ENCODE results near the gene THSD4.

THSD4 gene

DNA sequence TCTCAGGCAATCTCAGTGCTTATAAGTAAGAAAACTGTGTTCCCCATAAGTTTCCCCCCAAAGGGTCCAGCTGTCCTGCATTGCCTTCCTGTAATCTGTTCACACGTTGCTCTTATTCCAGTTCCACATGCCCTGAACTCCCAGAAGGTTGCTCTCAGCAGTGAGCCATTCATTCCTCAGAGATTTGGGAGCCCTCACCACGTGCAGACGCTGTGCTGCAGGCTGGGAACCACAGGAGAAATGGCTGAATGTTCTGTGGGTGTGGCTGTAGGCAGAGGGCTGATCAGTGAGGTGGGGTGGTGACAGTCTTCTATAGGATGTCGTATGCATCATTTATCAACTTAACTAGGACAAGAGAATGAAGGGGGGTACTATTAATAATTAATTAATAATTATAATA, 3.3 kb upstream of the THSD4 start:
- H3K4me1 ChIP-seq (ENCODE audit: control insufficient read depth, insufficient read depth, low read length, poor library complexity, severe bottlenecking): peaks cover 34% of the 10 kb centered on the region
- H3K36me3 ChIP-seq (ENCODE audit: control insufficient read depth, insufficient read depth, low read length): no peaks in the 10 kb centered on the region
- no peak overlapping the region for H3K27ac ChIP-seq (ENCODE audit: low read depth, low read length, severe bottlenecking)
- H3K4me3 ChIP-seq (ENCODE audit: extremely low read depth, insufficient read depth, low read length, poor library complexity, severe bottlenecking): no peak overlapping the region
- no peaks in the 10 kb centered on the region for H3K9me3 ChIP-seq (ENCODE audit: control insufficient read depth, low read length)
- 40 to 89% methylated on average over 1 of the region's 4 CpGs for WGBS, 2 experiments (ENCODE audit: insufficient coverage in 2 of 2)

GRCh38 chr15:71112429-71112828, 2.8 kb upstream of the THSD4 start:
- no peak overlapping the region for H3K27ac ChIP-seq (ENCODE audit: low read depth, low read length, severe bottlenecking)
- 100% methylated on average over 1 of the region's 2 CpGs for WGBS, 2 experiments (ENCODE audit: insufficient coverage in 2 of 2)

GRCh38 chr15:71114066-71114680, 1.1 kb upstream of the THSD4 start:
- Histone ChIP-seq H3K4me3 (ENCODE audit: extremely low read depth, insufficient read depth, low read length, poor library complexity, severe bottlenecking) (peak overlapping the region; percentile 29), H3K27ac (ENCODE audit: low read depth, low read length, severe bottlenecking) (no peak overlapping the region), H3K9me3 (ENCODE audit: control insufficient read depth, low read length) (no peaks in the 10 kb centered on the region), H3K36me3 (ENCODE audit: control insufficient read depth, insufficient read depth, low read length) (no peaks in the 10 kb centered on the region), H3K4me1 (ENCODE audit: control insufficient read depth, insufficient read depth, low read length, poor library complexity, severe bottlenecking) (peaks cover 32% of the 10 kb centered on the region)
- 41 to 43% methylated on average over 6 to 9 of the region's 11 CpGs for WGBS, 2 experiments (ENCODE audit: insufficient coverage in 2 of 2)

More at GRCh38 chr15:71112429-71112828, 2.8 kb upstream of the THSD4 start:
- Histone ChIP-seq H3K4me3 (ENCODE audit: extremely low read depth, insufficient read depth, low read length, poor library complexity, severe bottlenecking) (no peak overlapping the region), H3K9me3 (ENCODE audit: control insufficient read depth, low read length) (no peaks in the 10 kb centered on the region), H3K36me3 (ENCODE audit: control insufficient read depth, insufficient read depth, low read length) (no peaks in the 10 kb centered on the region), H3K4me1 (ENCODE audit: control insufficient read depth, insufficient read depth, low read length, poor library complexity, severe bottlenecking) (peaks cover 34% of the 10 kb centered on the region)

DNA sequence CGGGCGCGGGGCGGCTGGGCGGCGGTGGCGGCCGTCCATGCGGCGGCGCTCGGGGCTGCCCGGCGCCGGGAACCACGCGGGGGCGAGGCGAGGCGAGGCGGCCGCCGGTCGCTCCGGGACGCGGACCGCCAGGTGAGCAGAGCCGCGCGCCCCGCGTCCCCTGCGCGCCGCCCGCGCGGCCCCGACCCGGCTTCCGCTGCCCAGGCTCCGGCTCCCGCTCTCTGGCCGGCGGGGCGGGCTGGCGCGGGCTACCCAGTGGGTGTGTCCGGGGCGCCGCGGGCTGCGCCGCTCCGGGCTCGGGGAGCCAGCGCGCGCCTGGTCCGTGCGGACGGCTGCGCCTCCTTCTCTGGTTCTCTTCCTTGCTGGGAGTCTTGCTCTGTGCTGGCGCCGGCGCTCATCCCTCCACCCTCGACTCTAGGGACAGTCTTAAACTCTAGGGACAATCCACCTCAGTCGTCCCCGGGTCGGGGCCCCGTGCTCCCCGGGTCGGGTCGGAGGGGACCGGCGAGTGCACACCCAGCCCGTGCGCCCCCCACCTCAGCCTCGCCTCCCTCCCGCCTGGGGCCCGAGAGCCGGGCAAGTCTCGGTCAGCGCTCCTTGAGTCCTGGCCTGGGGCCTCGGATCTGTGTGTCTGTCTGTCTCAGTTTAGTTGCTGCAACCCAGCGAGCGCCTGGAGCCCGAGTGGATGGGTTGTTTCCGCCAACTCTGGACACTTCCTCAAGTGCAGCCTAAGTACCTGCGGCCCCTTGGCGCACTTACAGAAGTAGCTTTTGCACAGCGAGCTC, 488 bp downstream of the THSD4 start:
- H3K27ac ChIP-seq (ENCODE audit: low read depth, low read length, severe bottlenecking): no peak overlapping the region
- peak overlapping the region; percentile 61 for H3K4me3 ChIP-seq (ENCODE audit: extremely low read depth, insufficient read depth, low read length, poor library complexity, severe bottlenecking)
- H3K4me1 ChIP-seq (ENCODE audit: control insufficient read depth, insufficient read depth, low read length, poor library complexity, severe bottlenecking): peaks cover 25% of the 10 kb centered on the region
- no peaks in the 10 kb centered on the region for H3K36me3 ChIP-seq (ENCODE audit: control insufficient read depth, insufficient read depth, low read length)
- no peaks in the 10 kb centered on the region for H3K9me3 ChIP-seq (ENCODE audit: control insufficient read depth, low read length)
- WGBS, 2 experiments (ENCODE audit: insufficient coverage in 2 of 2): 1% methylated on average over 69 to 81 of the region's 93 CpGs

- Histone ChIP-seq H3K4me3 (ENCODE audit: extremely low read depth, insufficient read depth, low read length, poor library complexity, severe bottlenecking) (peak overlapping the region; percentile 61), H3K27ac (ENCODE audit: low read depth, low read length, severe bottlenecking) (no peak overlapping the region), H3K36me3 (ENCODE audit: control insufficient read depth, insufficient read depth, low read length) (no peaks in the 10 kb centered on the region), H3K9me3 (ENCODE audit: control insufficient read depth, low read length) (no peaks in the 10 kb centered on the region), H3K4me1 (ENCODE audit: control insufficient read depth, insufficient read depth, low read length, poor library complexity, severe bottlenecking) (peaks cover 18% of the 10 kb centered on the region)
- 37 to 64% methylated on average over 5 to 11 of the region's 13 CpGs for WGBS, 2 experiments (ENCODE audit: insufficient coverage in 2 of 2)
These were observed 1.1 kb downstream of the THSD4 start for GRCh38 chr15:71116366-71116765.

DNA sequence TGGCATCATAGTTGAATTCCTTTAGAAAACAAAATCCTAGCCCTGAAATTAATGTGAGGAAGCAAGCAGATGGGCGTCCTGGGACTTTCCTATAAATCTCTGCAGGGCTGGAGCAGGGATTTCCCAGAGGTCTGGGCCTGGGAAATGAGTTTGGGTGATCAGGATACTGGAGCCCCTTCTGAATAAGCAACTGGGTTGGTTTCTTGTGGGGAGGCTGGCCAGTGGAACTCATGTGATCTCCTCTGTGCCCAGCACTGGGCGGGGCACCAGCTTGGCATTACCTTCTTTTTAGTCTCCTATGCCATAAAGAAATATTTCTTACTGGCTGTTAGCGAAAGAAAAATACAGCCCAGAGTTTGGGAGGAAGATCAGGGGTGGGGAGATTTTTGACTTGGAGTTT, 1.7 kb downstream of the THSD4 start:
- Histone ChIP-seq H3K4me1 (ENCODE audit: control insufficient read depth, insufficient read depth, low read length, poor library complexity, severe bottlenecking) (peaks cover 13% of the 10 kb centered on the region), H3K9me3 (ENCODE audit: control insufficient read depth, low read length) (no peaks in the 10 kb centered on the region), H3K27ac (ENCODE audit: low read depth, low read length, severe bottlenecking) (no peak overlapping the region), H3K4me3 (ENCODE audit: extremely low read depth, insufficient read depth, low read length, poor library complexity, severe bottlenecking) (peak overlapping the region; percentile 61), H3K36me3 (ENCODE audit: control insufficient read depth, insufficient read depth, low read length) (no peaks in the 10 kb centered on the region)
- WGBS, 2 experiments (ENCODE audit: insufficient coverage in 2 of 2): 87 to 88% methylated on average over 1 of the region's 3 CpGs

- peaks cover 10% of the 10 kb centered on the region for H3K4me1 ChIP-seq (ENCODE audit: control insufficient read depth, insufficient read depth, low read length, poor library complexity, severe bottlenecking)
- H3K9me3 ChIP-seq (ENCODE audit: control insufficient read depth, low read length): no peaks in the 10 kb centered on the region
- no peak overlapping the region for H3K4me3 ChIP-seq (ENCODE audit: extremely low read depth, insufficient read depth, low read length, poor library complexity, severe bottlenecking)
- no peak overlapping the region for H3K27ac ChIP-seq (ENCODE audit: low read depth, low read length, severe bottlenecking)
- 79 to 90% methylated on average over 6 of the region's 7 CpGs for WGBS, 2 experiments (ENCODE audit: insufficient coverage in 2 of 2)
- H3K36me3 ChIP-seq (ENCODE audit: control insufficient read depth, insufficient read depth, low read length): no peaks in the 10 kb centered on the region
These were observed 2.5 kb downstream of the THSD4 start for GRCh38 chr15:71117714-71118305.

DNA sequence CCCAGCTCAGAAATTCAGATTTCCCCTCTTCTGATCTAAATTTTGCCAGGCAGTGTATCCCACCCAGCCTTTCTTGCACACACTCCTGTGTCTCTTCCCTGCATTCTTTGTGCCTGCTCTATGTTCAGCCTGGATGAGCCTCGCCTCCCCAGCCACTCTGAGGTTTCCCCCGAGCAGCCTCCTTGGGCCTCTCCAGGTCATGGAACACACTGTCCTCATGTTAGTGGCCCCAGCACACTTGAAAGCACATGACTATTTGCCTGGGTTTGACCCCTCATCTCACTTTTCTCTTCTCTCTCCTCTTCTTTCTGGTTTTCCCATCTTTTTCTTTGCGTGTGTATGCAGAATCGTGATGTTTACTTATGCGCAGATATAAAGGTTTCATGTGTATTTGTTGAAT, 3.1 kb downstream of the THSD4 start:
- 83 to 95% methylated on average over 2 to 4 of the region's 5 CpGs for WGBS, 2 experiments (ENCODE audit: insufficient coverage in 2 of 2)
- Histone ChIP-seq H3K27ac (ENCODE audit: low read depth, low read length, severe bottlenecking) (no peak overlapping the region), H3K4me1 (ENCODE audit: control insufficient read depth, insufficient read depth, low read length, poor library complexity, severe bottlenecking) (peaks cover 10% of the 10 kb centered on the region), H3K4me3 (ENCODE audit: extremely low read depth, insufficient read depth, low read length, poor library complexity, severe bottlenecking) (no peak overlapping the region), H3K36me3 (ENCODE audit: control insufficient read depth, insufficient read depth, low read length) (no peaks in the 10 kb centered on the region), H3K9me3 (ENCODE audit: control insufficient read depth, low read length) (no peaks in the 10 kb centered on the region)

DNA sequence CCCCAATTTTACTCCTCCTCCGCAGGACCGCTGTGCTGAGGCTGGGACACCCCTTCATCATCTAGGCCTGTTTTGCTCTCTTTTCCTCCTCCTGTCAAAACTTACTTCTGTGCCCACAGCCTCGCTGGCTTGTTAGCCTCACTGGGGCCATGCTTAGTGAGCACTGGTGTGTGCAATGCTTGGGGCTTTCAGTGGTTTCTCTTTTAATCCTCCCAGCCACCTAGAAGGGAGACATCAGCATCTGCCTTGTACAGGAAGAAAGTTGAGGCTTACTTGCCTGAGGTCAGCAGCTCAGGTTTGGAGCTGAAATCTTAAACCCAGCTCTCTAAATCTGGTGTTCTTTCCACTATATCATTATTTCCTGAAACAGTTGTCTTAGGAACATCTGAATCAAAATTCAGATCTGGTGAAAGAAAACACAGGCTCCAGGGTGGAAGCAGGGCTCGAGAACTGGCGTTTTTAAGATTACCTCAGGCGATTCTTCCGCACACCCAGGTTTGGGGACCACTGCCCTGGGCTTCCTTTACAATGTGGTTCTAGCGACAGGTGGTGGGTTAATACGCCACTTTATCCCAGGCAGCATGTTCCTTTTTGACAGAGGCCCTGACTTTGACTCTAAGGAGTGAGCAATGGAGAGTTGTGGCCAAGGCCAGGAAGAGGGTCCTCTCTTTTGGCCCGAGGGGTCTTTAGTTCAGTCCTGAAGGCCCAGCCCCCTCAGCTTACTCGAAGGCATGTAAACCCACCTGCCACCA, 3.8 kb downstream of the THSD4 start:
- Histone ChIP-seq H3K36me3 (ENCODE audit: control insufficient read depth, insufficient read depth, low read length) (no peaks in the 10 kb centered on the region), H3K27ac (ENCODE audit: low read depth, low read length, severe bottlenecking) (no peak overlapping the region), H3K4me1 (ENCODE audit: control insufficient read depth, insufficient read depth, low read length, poor library complexity, severe bottlenecking) (peaks cover 8% of the 10 kb centered on the region), H3K9me3 (ENCODE audit: control insufficient read depth, low read length) (no peaks in the 10 kb centered on the region), H3K4me3 (ENCODE audit: extremely low read depth, insufficient read depth, low read length, poor library complexity, severe bottlenecking) (no peak overlapping the region)
- WGBS, 2 experiments (ENCODE audit: insufficient coverage in 2 of 2): 93 to 95% methylated on average over 8 of the region's 11 CpGs

GRCh38 chr15:71120428-71120944, 5.2 kb downstream of the THSD4 start:
- Histone ChIP-seq H3K36me3 (ENCODE audit: control insufficient read depth, insufficient read depth, low read length) (no peaks in the 10 kb centered on the region), H3K9me3 (ENCODE audit: control insufficient read depth, low read length) (no peaks in the 10 kb centered on the region), H3K4me3 (ENCODE audit: extremely low read depth, insufficient read depth, low read length, poor library complexity, severe bottlenecking) (no peak overlapping the region), H3K27ac (ENCODE audit: low read depth, low read length, severe bottlenecking) (no peak overlapping the region), H3K4me1 (ENCODE audit: control insufficient read depth, insufficient read depth, low read length, poor library complexity, severe bottlenecking) (no peaks in the 10 kb centered on the region)
- WGBS, 2 experiments (ENCODE audit: insufficient coverage in 2 of 2): 87 to 91% methylated on average over 7 of the region's 8 CpGs
